ENCODE measurements around the gene TYW5. TPM values are rescaled to one million over a fixed set of nuclear protein-coding genes. Genes with fewer than 3 reads are reported as not detected.

Gene TYW5
- total and polyA plus RNA-seq, 7 experiments from 2014 or later: 2.7 to 13.3 (median 10.2) TPM

GRCh38 chr2:199984755-199985154 is 29.5 kb upstream of the TYW5 start:
- no peaks in the 10 kb centered on the region for H3K27me3 ChIP-seq (ENCODE audit: control insufficient read depth in 2 of 2, insufficient read depth in 2 of 2, low read length in 2 of 2)
- ATAC-seq: no peak
- H3K36me3 ChIP-seq (ENCODE audit: control insufficient read depth in 2 of 3, insufficient read depth in 3 of 3, low read length in 3 of 3): no peaks in the 10 kb centered on the region
- H3K27ac Mint-ChIP-seq: no peak overlapping the region
- CTCF ChIA-PET: no interaction called here
- H3K9me3 ChIP-seq (ENCODE audit: control insufficient read depth in 2 of 3, low read length in 3 of 3): no peaks in the 10 kb centered on the region
- intact Hi-C loops (cut with micrococcal nuclease): loop anchor here (1.0 to 5.0 kb wide), 4 partner anchors 323 to 1193 kb away; partner anchors contain the start of genes SGO2 (in 1 of the 2) and SPATS2L (in 1 of the 2)
- peaks cover 0 to 5% (median 0%) of the 10 kb centered on the region in 11 donors for H3K9me3 Mint-ChIP-seq
- DNase-seq: no peak
- no peaks in the 10 kb centered on the region for H3K4me1 ChIP-seq (ENCODE audit: control insufficient read depth in 2 of 2, insufficient read depth in 2 of 2, low read length in 2 of 2)
- H3K4me3 ChIP-seq (ENCODE audit: low read length): no peak overlapping the region
- H3K27ac ChIP-seq (ENCODE audit: low read depth, low read length): no peak overlapping the region
- H3K4me3 Mint-ChIP-seq: no peak overlapping the region
- peaks cover 3 to 9% (median 7%) of the 10 kb centered on the region in 7 donors for H3K4me1 Mint-ChIP-seq
- POLR2A ChIA-PET: interaction anchor here (1.3 kb wide), 1 partner anchor 483 kb away, joined by 4 read pairs; no protein-coding TSS in a partner anchor
- H3K27me3 Mint-ChIP-seq: peaks cover 0 to under 1% (median 0%) of the 10 kb centered on the region in 5 donors
- peaks cover 0 to 5% (median 0%) of the 10 kb centered on the region in 5 donors for H3K36me3 Mint-ChIP-seq

DNA sequence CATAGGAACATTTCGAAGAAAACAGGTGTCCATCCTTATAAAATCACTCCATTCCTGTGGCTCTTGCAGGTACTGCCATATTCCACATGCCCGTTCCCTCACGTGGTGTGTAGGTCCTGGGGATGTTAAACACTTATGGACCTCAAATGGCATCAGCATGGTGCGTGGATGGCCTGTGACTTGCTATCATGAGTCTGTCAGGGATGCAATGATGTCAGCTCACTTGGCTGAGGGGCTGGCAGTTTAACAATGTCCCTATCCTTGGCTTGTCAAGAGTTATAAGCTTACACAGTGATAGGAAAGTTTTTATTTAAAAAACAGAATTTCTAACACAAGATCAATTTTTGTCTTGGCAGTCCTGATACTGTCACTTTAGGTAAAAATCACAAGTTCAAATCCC is 28.9 kb upstream of the TYW5 start:
- no peaks in the 10 kb centered on the region for H3K9me3 ChIP-seq (ENCODE audit: control insufficient read depth in 2 of 3, low read length in 3 of 3)
- CTCF ChIA-PET: no interaction called here
- Mint-ChIP-seq H3K4me1 (peaks cover 4 to 9% (median 7%) of the 10 kb centered on the region in 7 donors), H3K9me3 (peaks cover 0 to 5% (median 0%) of the 10 kb centered on the region in 11 donors), H3K27ac (no peak overlapping the region), H3K36me3 (peaks cover 0 to 5% (median 0%) of the 10 kb centered on the region in 5 donors), H3K27me3 (peaks cover 0 to 2% (median 0%) of the 10 kb centered on the region in 5 donors), H3K4me3 (no peak overlapping the region)
- H3K27ac ChIP-seq (ENCODE audit: low read depth, low read length): no peak overlapping the region
- DNase-seq (no peak), ATAC-seq (no peak)
- no peaks in the 10 kb centered on the region for H3K27me3 ChIP-seq (ENCODE audit: control insufficient read depth in 2 of 2, insufficient read depth in 2 of 2, low read length in 2 of 2)
- intact Hi-C loops (cut with micrococcal nuclease): loop anchor here (5.0 kb wide), 3 partner anchors 323 to 1193 kb away; partner anchors contain the start of genes SGO2 (in 1 of the 2) and SPATS2L (in 1 of the 2)
- no peaks in the 10 kb centered on the region for H3K36me3 ChIP-seq (ENCODE audit: control insufficient read depth in 2 of 3, insufficient read depth in 3 of 3, low read length in 3 of 3)
- POLR2A ChIA-PET: no interaction called here
- H3K4me1 ChIP-seq (ENCODE audit: control insufficient read depth in 2 of 2, insufficient read depth in 2 of 2, low read length in 2 of 2): no peaks in the 10 kb centered on the region
- no peak overlapping the region for H3K4me3 ChIP-seq (ENCODE audit: low read length)

GRCh38 chr2:199983534-199983933 is 28.2 kb upstream of the TYW5 start:
- DNase-seq (no peak), ATAC-seq (no peak)
- Mint-ChIP-seq H3K27ac (no peak overlapping the region), H3K4me1 (peaks cover 4 to 15% (median 7%) of the 10 kb centered on the region in 7 donors), H3K9me3 (peaks cover 0 to 5% (median 0%) of the 10 kb centered on the region in 11 donors), H3K4me3 (no peak overlapping the region), H3K36me3 (peaks cover 0 to 5% (median 0%) of the 10 kb centered on the region in 5 donors), H3K27me3 (peaks cover 0 to 2% (median 0%) of the 10 kb centered on the region in 5 donors)
- no peaks in the 10 kb centered on the region for H3K9me3 ChIP-seq (ENCODE audit: control insufficient read depth in 2 of 3, low read length in 3 of 3)
- no peaks in the 10 kb centered on the region for H3K27me3 ChIP-seq (ENCODE audit: control insufficient read depth in 2 of 2, insufficient read depth in 2 of 2, low read length in 2 of 2)
- intact Hi-C loops (cut with micrococcal nuclease): loop anchor here (5.0 kb wide), 3 partner anchors 324 to 1194 kb away; partner anchors contain the start of genes SGO2 (in 1 of the 2) and SPATS2L (in 1 of the 2)
- H3K4me1 ChIP-seq (ENCODE audit: control insufficient read depth in 2 of 2, insufficient read depth in 2 of 2, low read length in 2 of 2): no peaks in the 10 kb centered on the region
- no peak overlapping the region for H3K4me3 ChIP-seq (ENCODE audit: low read length)
- CTCF ChIA-PET: no interaction called here
- POLR2A ChIA-PET: no interaction called here
- no peak overlapping the region for H3K27ac ChIP-seq (ENCODE audit: low read depth, low read length)
- H3K36me3 ChIP-seq (ENCODE audit: control insufficient read depth in 2 of 3, insufficient read depth in 3 of 3, low read length in 3 of 3): no peaks in the 10 kb centered on the region

DNA sequence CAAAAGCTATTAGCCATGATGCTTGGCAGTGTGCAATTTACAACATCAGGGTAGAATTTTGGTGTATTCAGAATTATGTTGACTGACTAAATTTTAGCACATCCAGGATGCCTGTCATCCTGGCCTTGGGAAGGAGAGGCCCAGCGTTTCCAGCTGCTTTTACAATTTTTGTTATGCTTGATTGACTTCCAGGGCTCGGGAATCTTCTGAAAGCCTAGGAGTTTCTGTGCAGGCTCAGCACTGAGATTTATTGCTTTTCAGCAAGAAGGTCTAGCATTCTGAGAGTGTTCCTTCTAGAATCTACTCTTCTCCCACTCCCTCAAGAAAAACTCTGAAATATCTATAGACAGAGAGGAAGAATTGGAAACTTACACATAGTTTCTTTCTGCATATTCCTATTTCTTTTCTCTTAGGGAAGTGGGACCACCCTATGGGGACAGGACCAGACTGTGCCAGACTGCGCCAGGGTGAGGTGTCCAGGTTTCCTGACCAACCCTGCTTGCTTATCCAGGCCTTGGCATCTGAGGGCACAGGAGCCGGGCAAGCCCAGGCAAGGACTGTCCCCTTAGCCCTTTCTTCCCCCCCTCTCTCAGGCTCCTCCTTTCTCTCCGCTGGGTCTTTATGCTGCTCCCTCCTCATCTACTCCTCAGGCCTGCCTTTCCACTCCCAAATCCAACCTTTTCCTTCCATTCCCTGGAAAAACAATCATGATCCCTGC is 27.0 kb upstream of the TYW5 start:
- Histone ChIP-seq H3K27me3 (ENCODE audit: control insufficient read depth in 2 of 2, insufficient read depth in 2 of 2, low read length in 2 of 2) (no peaks in the 10 kb centered on the region), H3K9me3 (ENCODE audit: control insufficient read depth in 2 of 3, low read length in 3 of 3) (no peaks in the 10 kb centered on the region), H3K27ac (ENCODE audit: low read depth, low read length) (no peak overlapping the region), H3K4me1 (ENCODE audit: control insufficient read depth in 2 of 2, insufficient read depth in 2 of 2, low read length in 2 of 2) (no peaks in the 10 kb centered on the region), H3K4me3 (ENCODE audit: low read length) (no peak overlapping the region), H3K36me3 (ENCODE audit: control insufficient read depth in 2 of 3, insufficient read depth in 3 of 3, low read length in 3 of 3) (no peaks in the 10 kb centered on the region)
- DNase-seq (no peak), ATAC-seq (no peak)
- no peak overlapping the region for H3K4me3 Mint-ChIP-seq
- H3K9me3 Mint-ChIP-seq: peaks cover 0 to 5% (median 0%) of the 10 kb centered on the region in 11 donors
- H3K4me1 Mint-ChIP-seq: peaks cover 4 to 27% (median 7%) of the 10 kb centered on the region in 7 donors
- ChIA-PET POLR2A (no interaction called here), CTCF (interaction anchor here (0.6 to 0.8 kb wide), 2 partner anchors 485 to 500 kb away, joined by 3 to 4 read pairs; no protein-coding TSS in a partner anchor)
- peaks cover 0 to 2% (median 0%) of the 10 kb centered on the region in 5 donors for H3K27me3 Mint-ChIP-seq
- peaks cover 0 to 5% (median 0%) of the 10 kb centered on the region in 5 donors for H3K36me3 Mint-ChIP-seq
- intact Hi-C loops (cut with micrococcal nuclease): loop anchor here (5.0 kb wide), 3 partner anchors 325 to 1195 kb away; partner anchors contain the start of genes SGO2 (in 1 of the 2) and SPATS2L (in 1 of the 2)
- H3K27ac Mint-ChIP-seq: peak overlapping the region in 1 of 9 donors; percentile 88

DNA sequence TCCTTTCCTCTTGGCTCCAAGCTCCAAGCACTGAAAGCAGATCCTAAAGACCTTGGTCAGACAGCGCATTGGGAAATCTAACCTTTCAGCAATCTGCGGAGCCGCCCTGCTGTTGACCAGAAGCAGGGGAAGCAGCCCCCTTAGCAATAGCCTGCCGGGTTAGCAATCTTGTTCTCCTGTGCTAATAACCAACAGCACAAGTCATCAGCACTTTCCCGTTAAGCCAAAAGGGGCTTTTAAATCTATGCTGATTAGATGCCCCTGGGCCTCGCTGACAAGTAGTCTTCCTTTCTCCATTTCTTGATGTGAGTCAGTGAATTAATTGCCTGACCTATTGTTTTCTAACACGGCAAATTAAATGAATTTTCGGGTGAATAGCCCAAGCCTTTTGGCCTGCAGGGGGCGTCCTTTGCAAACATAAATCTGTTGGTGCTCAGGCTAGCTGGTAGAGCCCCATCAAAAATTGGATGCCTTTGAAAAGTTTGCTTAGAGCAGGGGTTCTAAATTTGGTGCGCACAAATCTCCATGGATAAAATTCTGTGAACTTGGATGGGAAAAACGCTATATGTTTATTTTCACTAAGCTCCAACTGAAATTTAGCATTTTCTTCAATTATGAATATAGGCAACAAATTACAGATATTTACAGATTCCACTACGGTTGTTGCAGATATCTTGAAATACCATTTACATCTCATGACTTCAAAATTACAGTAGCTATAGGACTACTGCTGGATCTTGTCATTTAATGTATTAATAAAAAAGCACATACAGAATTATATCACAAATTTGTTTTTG is 24.7 kb upstream of the TYW5 start:
- intact Hi-C loops (cut with micrococcal nuclease): loop anchor here (1.0 to 5.0 kb wide), 9 partner anchors 327 to 1197 kb away; partner anchors contain the start of genes SPATS2L (in 2 of the 2), CLK1 (in 1 of the 2), KCTD18 (in 1 of the 2) and SGO2 (in 1 of the 2)
- Histone ChIP-seq H3K4me3 (ENCODE audit: low read length) (no peak overlapping the region), H3K27ac (ENCODE audit: low read depth, low read length) (no peak overlapping the region), H3K4me1 (ENCODE audit: control insufficient read depth in 2 of 2, insufficient read depth in 2 of 2, low read length in 2 of 2) (no peaks in the 10 kb centered on the region), H3K36me3 (ENCODE audit: control insufficient read depth in 2 of 3, insufficient read depth in 3 of 3, low read length in 3 of 3) (no peaks in the 10 kb centered on the region), H3K9me3 (ENCODE audit: control insufficient read depth in 2 of 3, low read length in 3 of 3) (no peaks in the 10 kb centered on the region), H3K27me3 (ENCODE audit: control insufficient read depth in 2 of 2, insufficient read depth in 2 of 2, low read length in 2 of 2) (no peaks in the 10 kb centered on the region)
- CTCF ChIA-PET: interaction anchor here (0.6 to 2.9 kb wide), 5 partner anchors 104 to 504 kb away, joined by 3 to 37 read pairs (median 14); no protein-coding TSS in a partner anchor
- DNase-seq (peak; percentile 42 to 79 (median 71)), ATAC-seq (peak; percentile 85)
- Mint-ChIP-seq H3K36me3 (peaks cover 0 to 12% (median 4%) of the 10 kb centered on the region in 5 donors), H3K27ac (no peak overlapping the region), H3K27me3 (peaks cover 0 to 2% (median 0%) of the 10 kb centered on the region in 5 donors), H3K4me3 (peak overlapping the region in 1 of 10 donors; percentile 39), H3K9me3 (peaks cover 0 to 2% (median 0%) of the 10 kb centered on the region in 11 donors), H3K4me1 (peaks cover 0 to 22% (median 0%) of the 10 kb centered on the region in 7 donors)
- POLR2A ChIA-PET: interaction anchor here (0.6 to 1.2 kb wide), 2 partner anchors 122 to 504 kb away, joined by 3 read pairs; no protein-coding TSS in a partner anchor

DNA sequence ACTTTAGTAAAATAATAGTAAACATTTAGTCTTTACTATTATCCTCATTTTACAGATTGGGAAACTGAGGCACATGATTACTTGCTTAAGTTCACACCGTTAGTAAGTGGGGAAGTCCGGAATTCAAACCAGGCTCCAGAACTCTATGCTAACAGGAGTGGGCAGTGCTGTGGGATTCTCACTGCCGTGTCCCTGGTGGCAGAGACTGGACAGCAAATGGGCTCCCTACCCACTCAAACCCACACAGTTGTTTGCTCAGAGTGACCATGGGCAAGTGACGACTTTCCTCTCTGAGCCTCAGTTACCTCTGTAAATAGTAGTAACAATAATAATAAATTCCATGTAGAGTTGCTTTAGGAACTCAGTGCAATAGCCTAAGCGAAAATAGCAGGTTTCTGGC is 24.1 kb upstream of the TYW5 start:
- no peaks in the 10 kb centered on the region for H3K4me1 ChIP-seq (ENCODE audit: control insufficient read depth in 2 of 2, insufficient read depth in 2 of 2, low read length in 2 of 2)
- Mint-ChIP-seq H3K27ac (no peak overlapping the region), H3K27me3 (peaks cover 0 to 2% (median 0%) of the 10 kb centered on the region in 5 donors), H3K4me1 (peaks cover 0 to 22% (median 0%) of the 10 kb centered on the region in 7 donors), H3K4me3 (no peak overlapping the region), H3K36me3 (peaks cover 0 to 12% (median 4%) of the 10 kb centered on the region in 5 donors), H3K9me3 (peaks cover 0 to 2% (median 0%) of the 10 kb centered on the region in 11 donors)
- no peaks in the 10 kb centered on the region for H3K9me3 ChIP-seq (ENCODE audit: control insufficient read depth in 2 of 3, low read length in 3 of 3)
- DNase-seq (no peak), ATAC-seq (no peak)
- no peaks in the 10 kb centered on the region for H3K27me3 ChIP-seq (ENCODE audit: control insufficient read depth in 2 of 2, insufficient read depth in 2 of 2, low read length in 2 of 2)
- no peaks in the 10 kb centered on the region for H3K36me3 ChIP-seq (ENCODE audit: control insufficient read depth in 2 of 3, insufficient read depth in 3 of 3, low read length in 3 of 3)
- intact Hi-C loops (cut with micrococcal nuclease): loop anchor here in 1 of 2 donors (5.0 kb wide), 1 partner anchor 883 kb away; the partner anchor contains the start of gene CLK1
- ChIA-PET POLR2A (interaction anchor here (1.2 kb wide), 1 partner anchor 504 kb away, joined by 3 read pairs; no protein-coding TSS in a partner anchor), CTCF (interaction anchor here (1.1 to 2.9 kb wide), 4 partner anchors 489 to 505 kb away, joined by 7 to 37 read pairs (median 22); no protein-coding TSS in a partner anchor)
- no peak overlapping the region for H3K4me3 ChIP-seq (ENCODE audit: low read length)
- no peak overlapping the region for H3K27ac ChIP-seq (ENCODE audit: low read depth, low read length)
